GM12878 (cell line): ENCODE data around the gene HOXB3. TPM values are rescaled to one million over a fixed set of nuclear protein-coding genes. Genes with fewer than 3 reads are reported as not detected.

Experiments
- ATAC-seq: fragments of 200-7000 bp; cut with Tn5 transposase; 3 replicates; pipeline ENCODE4 v1.9.1; 2020; ENCODE audit warnings: mild to moderate bottlenecking, moderate library complexity
- BruUV-seq: library from RNA; stranded (reverse); fragments of 400-500 nt; replicated peaks from 2 replicates; lab custom pipeline; 2021; lab: Mats Ljungman, UMichigan
- CTCF ChIA-PET: fragments of 300-600 bp; sonication (Branson Sonifier 250); formaldehyde crosslinking; extraction: SDS; loops from one replicate; lab custom pipeline; 2021; ENCODE audit warnings: inconsistent platforms; lab: Yijun Ruan, JAX
- POLR2A ChIA-PET: fragments of 350-600 bp; formaldehyde crosslinking; extraction: SDS; loops from one replicate; lab custom pipeline; 2021; ENCODE audit warnings: inconsistent platforms; lab: Charles Lee
- RAD21 ChIA-PET: fragments of 300-600 bp; sonication (Branson Sonifier 250); formaldehyde crosslinking; loops from one replicate; lab custom pipeline; 2023; ENCODE audit warnings: antibody characterized with exemption; ENCODE audit not compliant: unreplicated experiment; lab: Charles Lee
- SMC1A ChIA-PET: fragments of 300-600 bp; sonication (Branson Sonifier 250); formaldehyde crosslinking; loops from one replicate; lab custom pipeline; 2023; ENCODE audit not compliant: unreplicated experiment, uncharacterized antibody; lab: Charles Lee
- DNase-seq: peaks from one replicate; pipeline ENCODE4 v3.0.0-alpha.2; 2011; ENCODE audit warnings: low read depth, low spot score
- FAIRE-seq: peaks from 3 replicates; lab custom pipeline; 2011; peaks lifted over from hg19 to GRCh38; lab: Jason Lieb, UNC
- H2AFZ ChIP-seq: 2 replicates; pipeline ENCODE4 v1.6.0; 2011; ENCODE audit warnings: low read depth, low read length, control low read depth; ENCODE audit not compliant: control insufficient read depth
- H3K27ac ChIP-seq: 2 replicates; pipeline ENCODE4 v1.5.1; 2011; ENCODE audit warnings: control low read depth; ENCODE audit not compliant: control insufficient read depth, insufficient read depth
- H3K27me3 ChIP-seq, 2 experiments: replicated peaks in 1 of 2; 2 replicates each; pipeline versions ENCODE4 v1.6.0 to v1.6.1; 2011; ENCODE audit warnings: low read length in 1 of 2; ENCODE audit not compliant: control insufficient read depth in 2 of 2, insufficient read depth in 2 of 2
- H3K36me3 ChIP-seq, 2 experiments: 2 replicates each; pipeline ENCODE4 v1.5.1; 2011; ENCODE audit warnings: low read length in 1 of 2; ENCODE audit not compliant: control insufficient read depth in 2 of 2, insufficient read depth in 2 of 2
- H3K4me1 ChIP-seq: 2 replicates; pipeline ENCODE4 v1.6.1; 2011; ENCODE audit warnings: mild to moderate bottlenecking, low read length, moderate library complexity, mixed read lengths; ENCODE audit not compliant: control insufficient read depth, insufficient read depth
- H3K4me2 ChIP-seq: 2 replicates; pipeline ENCODE4 v1.6.0; 2011; ENCODE audit warnings: control low read depth; ENCODE audit not compliant: control insufficient read depth, insufficient read depth
- H3K4me3 ChIP-seq: fragments of 200-600 bp; sonication (generic); 2 replicates; pipeline ENCODE4 v1.5.1; 2016
- H3K79me2 ChIP-seq: 2 replicates; pipeline ENCODE4 v1.6.0; 2011; ENCODE audit warnings: low read length; ENCODE audit not compliant: control insufficient read depth, insufficient read depth
- H3K9ac ChIP-seq: 2 replicates; pipeline ENCODE4 v1.8.0; 2011; ENCODE audit warnings: low read length, control low read depth, mixed read lengths; ENCODE audit not compliant: control insufficient read depth, insufficient read depth
- H3K9me3 ChIP-seq: replicated peaks from 3 replicates; pipeline ENCODE4 v1.5.1; 2011; ENCODE audit warnings: mild to moderate bottlenecking, low read length; ENCODE audit not compliant: control insufficient read depth, insufficient read depth
- H4K20me1 ChIP-seq: 2 replicates; pipeline ENCODE4 v1.6.0; 2011; ENCODE audit not compliant: control insufficient read depth, insufficient read depth
- ATF3 ChIP-seq: IDR thresholded peaks from 2 replicates; pipeline ENCODE4 v1.6.1; 2011; ENCODE audit warnings: low read depth, mild to moderate bottlenecking, low read length, moderate library complexity, borderline replicate concordance; ENCODE audit errors: extremely low read depth
- BRCA1 ChIP-seq: IDR thresholded peaks from 2 replicates; pipeline ENCODE4 v1.6.1; 2011; ENCODE audit warnings: low read depth, low read length, improper control_type of control experiment
- CHD2 ChIP-seq: IDR thresholded peaks from 2 replicates; pipeline ENCODE4 v1.6.1; 2011; ENCODE audit warnings: low read depth, low read length, improper control_type of control experiment, borderline replicate concordance
- FOXK2 ChIP-seq: fragments of 450-650 bp; IDR thresholded peaks from 2 replicates; pipeline ENCODE4 v1.6.1; 2017; ENCODE audit warnings: mild to moderate bottlenecking, moderate library complexity
- HDAC2 ChIP-seq: fragments of 200-600 bp; sonication (generic); IDR thresholded peaks from 2 replicates; pipeline ENCODE4 v1.6.1; 2017
- KLF5 ChIP-seq: fragments of 450-650 bp; IDR thresholded peaks from 2 replicates; pipeline ENCODE4 v1.6.1; 2014; ENCODE audit warnings: mild to moderate bottlenecking; ENCODE audit not compliant: partially characterized antibody
- MLLT1 ChIP-seq: fragments of 450-650 bp; IDR thresholded peaks from 2 replicates; pipeline ENCODE4 v1.6.1; 2016; ENCODE audit warnings: mild to moderate bottlenecking
- MTA3 ChIP-seq: IDR thresholded peaks from 2 replicates; pipeline ENCODE4 v1.6.1; 2012; ENCODE audit warnings: low read length, inconsistent platforms, borderline replicate concordance
- RCOR1 ChIP-seq: conservative IDR thresholded peaks from 2 replicates; pipeline ENCODE4 v1.6.1; 2012; ENCODE audit warnings: low read depth, low read length, improper control_type of control experiment
- RFX5 ChIP-seq: IDR thresholded peaks from 2 replicates; pipeline ENCODE4 v1.6.1; 2011; ENCODE audit warnings: low read depth, low read length, improper control_type of control experiment
- SREBF2 ChIP-seq: IDR thresholded peaks from 2 replicates; pipeline ENCODE4 v1.6.1; 2012; ENCODE audit warnings: mild to moderate bottlenecking, low read length
- SUZ12 ChIP-seq: fragments of 200-600 bp; sonication (generic); IDR thresholded peaks from one replicate; pipeline ENCODE4 v1.6.1; 2018; ENCODE audit warnings: antibody characterized with exemption, mild to moderate bottlenecking; ENCODE audit not compliant: unreplicated experiment
- TAF1 ChIP-seq: IDR thresholded peaks from 2 replicates; pipeline ENCODE4 v1.6.1; 2011; ENCODE audit warnings: mild to moderate bottlenecking, low read depth, low read length, borderline replicate concordance
- ZZZ3 ChIP-seq: IDR thresholded peaks from 2 replicates; pipeline ENCODE4 v1.6.1; 2011; ENCODE audit warnings: low read depth; ENCODE audit not compliant: control insufficient read depth, insufficient read length
- WGBS: methylation state at CpG from one replicate; pipeline ENCODE4 v1.1.6; 2016; ENCODE audit warnings: low lambda C conversion rate; ENCODE audit not compliant: insufficient replicate concordance, insufficient coverage; ENCODE audit errors: missing lambda C conversion rate; 5-methylcytosine and 5-hydroxymethylcytosine counted together
- in situ Hi-C: fragments of 300-500 bp; cut with MboI; formaldehyde crosslinking; loops from 9 replicates; pipeline ENCODE4 v1.14.3; 2018; ENCODE audit warnings: mixed read lengths
- intact Hi-C: fragments of 100-400 bp; cut with micrococcal nuclease; formaldehyde crosslinking; loops from one replicate; pipeline ENCODE4 v1.14.2; 2022; ENCODE audit not compliant: unreplicated experiment
- polyA plus RNA-seq, 11 experiments: library from polyadenylated mRNA; depleted of rRNA in 4 of 11; unstranded in 6 of 11; stranded (reverse) in 5 of 11; fragments of >200 nt; fragmentation: Nextera tagmentation in 4 of 11; fragmentation: Illumina TruSeq in 1 of 11; extraction: Ambion mirVana in 4 of 11; extraction: Trizol in 1 of 11; gene quantifications; 1 replicate in 1 of 11; 2 replicates in 10 of 11; pipeline versions ENCODE4 v1.2.1 to v1.2.3, GENCODE V29; 2011 to 2016; ENCODE audit warnings: inconsistent platforms in 2 of 11, missing spikeins in 2 of 11, low read depth in 1 of 11
- total RNA-seq, 4 experiments: library from RNA; depleted of rRNA in 3 of 4; stranded (reverse); fragments of >200 nt in 3 of 4; fragmentation: Illumina TruSeq in 1 of 4; extraction: Trizol in 1 of 4; gene quantifications; 2 replicates each; pipeline versions ENCODE4 v1.2.1 to v1.2.3, GENCODE V29; 2013 to 2021

Gene HOXB3
- total and polyA plus RNA-seq, 10 of the 15 experiments (the other 5 are each of a cell fraction or from before 2014, with no cell fraction given), result 0.19 to 7.7 (median 2.9) TPM

- intact Hi-C loops (no loop called here), in situ Hi-C loops (no loop called here)
- no peak overlapping the region for H3K4me3 ChIP-seq
- DNase-seq (no peak), FAIRE-seq (no peak), ATAC-seq (no peak)
- ChIA-PET POLR2A (interaction anchor here (0.7 to 0.8 kb wide), 2 partner anchors 14 to 838 kb away, joined by 3 to 4 read pairs; no protein-coding TSS in a partner anchor), RAD21 (interaction anchor here (0.7 kb wide), 1 partner anchor 169 kb away, joined by 4 read pairs; no protein-coding TSS in a partner anchor), CTCF (interaction anchor here (0.7 to 1.0 kb wide), 3 partner anchors 10 to 218 kb away, joined by 3 to 5 read pairs (median 3); no protein-coding TSS in a partner anchor), SMC1A (interaction anchor here (1.3 kb wide), 1 partner anchor 15 kb away, joined by 3 read pairs; the partner anchor contains the start of gene HOXB5)
- no peaks in the 10 kb centered on the region; a peak in 1 of 4 replicates for H3K36me3 ChIP-seq
- no peaks in the 10 kb centered on the region for H3K79me2 ChIP-seq
- H3K4me2 ChIP-seq, result no peak overlapping the region
- H3K9me3 ChIP-seq, result no peaks in the 10 kb centered on the region
- H3K27me3 ChIP-seq, result peaks cover 0 to 5% of the 10 kb centered on the region in 2 experiments; a peak in 2 of 4 replicates
- H2AFZ ChIP-seq, result no peak overlapping the region
- no peaks in the 10 kb centered on the region for H4K20me1 ChIP-seq
- no TSS peak for BruUV-seq
- H3K9ac ChIP-seq, result no peak overlapping the region
- WGBS, result 100% methylated on average over 1 of the region's 1 CpG
- TF ChIP-seq MLLT1, result no peak
- no peak overlapping the region for H3K27ac ChIP-seq
- peaks cover 11% of the 10 kb centered on the region for H3K4me1 ChIP-seq
Observed at GRCh38 chr17:48608494-48608834, 18.4 kb upstream of the HOXB3 start.

- no peak overlapping the region for H3K4me3 ChIP-seq
- H3K4me1 ChIP-seq, result peaks cover 10% of the 10 kb centered on the region
- no peak overlapping the region for H3K9ac ChIP-seq
- H3K4me2 ChIP-seq, result no peak overlapping the region
- in situ Hi-C loops (no loop called here), intact Hi-C loops (no loop called here)
- no peaks in the 10 kb centered on the region for H4K20me1 ChIP-seq
- RAD21 ChIA-PET, result interaction anchor here (0.8 to 1.4 kb wide), 3 partner anchors 12 to 273 kb away, joined by 3 to 5 read pairs (median 3); partner anchors contain the start of gene HOXB5
- DNase-seq (no peak), FAIRE-seq (peak; percentile 41), ATAC-seq (no peak)
- no peak overlapping the region for H2AFZ ChIP-seq
- no peak overlapping the region for H3K27ac ChIP-seq
- no TSS peak for BruUV-seq
- CTCF ChIA-PET, result interaction anchor here (0.7 to 1.7 kb wide), 3 partner anchors 23 to 348 kb away, joined by 3 to 4 read pairs (median 3); no protein-coding TSS in a partner anchor
- H3K36me3 ChIP-seq, result no peaks in the 10 kb centered on the region; a peak in 1 of 4 replicates
- SMC1A ChIA-PET, result interaction anchor here (0.9 to 1.2 kb wide), 2 partner anchors 9 to 33 kb away, joined by 3 read pairs; no protein-coding TSS in a partner anchor
- WGBS, result 86% methylated on average over 9 of the region's 9 CpGs
- H3K79me2 ChIP-seq, result no peaks in the 10 kb centered on the region
- POLR2A ChIA-PET, result no interaction called here
- H3K9me3 ChIP-seq, result no peaks in the 10 kb centered on the region
- peaks cover under 1 to 6% of the 10 kb centered on the region in 2 experiments; a peak in 3 of 4 replicates for H3K27me3 ChIP-seq
- TF ChIP-seq ATF3, result no peak
- no peak for TF ChIP-seq BRCA1
- no peak for TF ChIP-seq CHD2
- no peak for TF ChIP-seq FOXK2
- TF ChIP-seq SUZ12, result no peak
- TF ChIP-seq ZZZ3, result no peak
- no peak for TF ChIP-seq RCOR1
- TF ChIP-seq MTA3, result no peak
- TF ChIP-seq KLF5, result no peak
- no peak for TF ChIP-seq SREBF2
- no peak for TF ChIP-seq RFX5
- no peak for TF ChIP-seq TAF1
- TF ChIP-seq HDAC2, result no peak
Observed at GRCh38 chr17:48606892-48607614, 17.0 kb upstream of the HOXB3 start.
